Jurkat, Clone E6-1 (cell line): ENCODE measurements around the gene NXF2B. TPM values are rescaled to one million over a fixed set of nuclear protein-coding genes. Genes with fewer than 3 reads are reported as not detected.
A peak's percentile ranks its signal among the peaks of the same experiment; 100 is the strongest.
"Not testable (repeated sequence)": the region's sequence is repeated elsewhere in the genome, so short reads cannot be mapped to it uniquely, and the experiment has no call there.

Source experiments
- DNase-seq: peaks from one replicate; pipeline ENCODE4 v3.0.0-alpha.2; 2011; ENCODE audit warnings: low read depth, low spot score
- H3K4me3 ChIP-seq: 2 replicates; pipeline ENCODE4 v1.5.1; 2011; ENCODE audit warnings: mild to moderate bottlenecking, low read length, control low read depth, moderate library complexity
- polyA plus RNA-seq: library from polyadenylated mRNA; unstranded; fragments of >200 nt; gene quantifications from one replicate; pipeline ENCODE4 v1.2.1, GENCODE V29; 2012; ENCODE audit warnings: missing spikeins; ENCODE audit not compliant: insufficient read length, insufficient read depth

Gene NXF2B
- polyA plus RNA-seq: not detected

- not testable (repeated sequence) for H3K4me3 ChIP-seq, DNase-seq
These were observed at the start of gene NXF2B for GRCh38 chrX:102439908-102440307. TSS of gene NXF2B (minus strand) at chrX:102440008. CDS start at chrX:102380036, 59,972 bp downstream.

- not testable (repeated sequence) for H3K4me3 ChIP-seq, DNase-seq
These were observed 39.0 kb upstream of the NXF2B start for GRCh38 chrX:102478765-102479164.

- not testable (repeated sequence) for DNase-seq
These were observed 32.0 kb upstream of the NXF2B start, which contains the start of gene TCP11X2 for GRCh38 chrX:102471762-102472220. TSS of gene TCP11X2 (minus strand) at chrX:102471812.

GRCh38 chrX:102470215-102470614 is 30.4 kb upstream of the NXF2B start:
- not testable (repeated sequence) for DNase-seq, H3K4me3 ChIP-seq

More at GRCh38 chrX:102471762-102472220, 32.0 kb upstream of the NXF2B start, which contains the start of gene TCP11X2:
- H3K4me3 ChIP-seq: not testable (repeated sequence)

- H3K4me3 ChIP-seq, DNase-seq: not testable (repeated sequence)
These were observed 18.8 kb upstream of the NXF2B start for GRCh38 chrX:102458615-102459014.

- not testable (repeated sequence) for DNase-seq, H3K4me3 ChIP-seq
These were observed 25.3 kb downstream of the NXF2B start for GRCh38 chrX:102414493-102414892.

GRCh38 chrX:102345916-102346315 is 93.9 kb downstream of the NXF2B start:
- H3K4me3 ChIP-seq: no peak overlapping the region
- no peak for DNase-seq

GRCh38 chrX:102341867-102342266 is 97.9 kb downstream of the NXF2B start:
- DNase-seq: no peak
- H3K4me3 ChIP-seq: no peak overlapping the region

- DNase-seq: peak; percentile 41
- no peak overlapping the region for H3K4me3 ChIP-seq
These were observed 100.2 kb downstream of the NXF2B start for GRCh38 chrX:102339312-102340298.

GRCh38 chrX:102338162-102338561 is 101.6 kb downstream of the NXF2B start:
- H3K4me3 ChIP-seq: no peak overlapping the region
- DNase-seq: no peak
